OCI-LY7 (cell line): ENCODE results near the gene ADAM29.

Experiments
- EZH2phosphoT487 ChIP-seq: fragments of 200-600 bp; sonication (generic); IDR thresholded peaks from 2 replicates; pipeline ENCODE4 v1.6.1; 2018; ENCODE audit warnings: low read depth, borderline replicate concordance, mild to moderate bottlenecking, mixed run types, antibody characterized with exemption, low read length, moderate library complexity, mixed read lengths
- TF ChIP-seq, protein P1 (sequence below): fragments of 200-600 bp; sonication (generic); conservative IDR thresholded peaks from 2 replicates; pipeline ENCODE4 v1.5.1; 2014; ENCODE audit warnings: mild to moderate bottlenecking, antibody characterized with exemption, low read length, moderate library complexity, mixed read lengths

DNA sequence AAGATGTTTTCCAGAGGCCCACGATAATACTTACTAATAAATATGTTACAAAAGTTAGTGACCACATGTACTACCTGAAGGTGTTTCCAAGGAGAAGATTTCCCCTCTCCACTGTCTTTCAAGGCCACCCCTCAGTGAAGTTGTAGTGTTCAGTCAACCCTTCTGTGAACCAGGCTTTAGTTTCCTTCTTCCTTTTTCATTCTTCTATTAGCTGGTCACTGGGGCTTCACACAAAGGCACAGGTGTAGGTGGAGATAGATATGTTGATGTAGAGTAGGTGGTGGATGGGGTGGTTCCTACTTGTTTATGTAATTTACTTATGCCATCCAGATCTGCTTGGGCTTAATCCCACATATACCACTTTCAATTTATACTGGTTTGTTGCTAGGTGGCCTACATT lies 43.3 kb upstream of the ADAM29 start:
- TF ChIP-seq, protein P1, sequence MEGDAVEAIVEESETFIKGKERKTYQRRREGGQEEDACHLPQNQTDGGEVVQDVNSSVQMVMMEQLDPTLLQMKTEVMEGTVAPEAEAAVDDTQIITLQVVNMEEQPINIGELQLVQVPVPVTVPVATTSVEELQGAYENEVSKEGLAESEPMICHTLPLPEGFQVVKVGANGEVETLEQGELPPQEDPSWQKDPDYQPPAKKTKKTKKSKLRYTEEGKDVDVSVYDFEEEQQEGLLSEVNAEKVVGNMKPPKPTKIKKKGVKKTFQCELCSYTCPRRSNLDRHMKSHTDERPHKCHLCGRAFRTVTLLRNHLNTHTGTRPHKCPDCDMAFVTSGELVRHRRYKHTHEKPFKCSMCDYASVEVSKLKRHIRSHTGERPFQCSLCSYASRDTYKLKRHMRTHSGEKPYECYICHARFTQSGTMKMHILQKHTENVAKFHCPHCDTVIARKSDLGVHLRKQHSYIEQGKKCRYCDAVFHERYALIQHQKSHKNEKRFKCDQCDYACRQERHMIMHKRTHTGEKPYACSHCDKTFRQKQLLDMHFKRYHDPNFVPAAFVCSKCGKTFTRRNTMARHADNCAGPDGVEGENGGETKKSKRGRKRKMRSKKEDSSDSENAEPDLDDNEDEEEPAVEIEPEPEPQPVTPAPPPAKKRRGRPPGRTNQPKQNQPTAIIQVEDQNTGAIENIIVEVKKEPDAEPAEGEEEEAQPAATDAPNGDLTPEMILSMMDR, result no peak
- no peak for TF ChIP-seq EZH2phosphoT487
